ENCODE data around the gene PPP1CA. TPM values are rescaled to one million over a fixed set of nuclear protein-coding genes. Genes with fewer than 3 reads are reported as not detected.

PPP1CA gene
- total RNA-seq, 4 donors from 2014 or later = 15.9 to 180 (median 77.1) TPM

DNA sequence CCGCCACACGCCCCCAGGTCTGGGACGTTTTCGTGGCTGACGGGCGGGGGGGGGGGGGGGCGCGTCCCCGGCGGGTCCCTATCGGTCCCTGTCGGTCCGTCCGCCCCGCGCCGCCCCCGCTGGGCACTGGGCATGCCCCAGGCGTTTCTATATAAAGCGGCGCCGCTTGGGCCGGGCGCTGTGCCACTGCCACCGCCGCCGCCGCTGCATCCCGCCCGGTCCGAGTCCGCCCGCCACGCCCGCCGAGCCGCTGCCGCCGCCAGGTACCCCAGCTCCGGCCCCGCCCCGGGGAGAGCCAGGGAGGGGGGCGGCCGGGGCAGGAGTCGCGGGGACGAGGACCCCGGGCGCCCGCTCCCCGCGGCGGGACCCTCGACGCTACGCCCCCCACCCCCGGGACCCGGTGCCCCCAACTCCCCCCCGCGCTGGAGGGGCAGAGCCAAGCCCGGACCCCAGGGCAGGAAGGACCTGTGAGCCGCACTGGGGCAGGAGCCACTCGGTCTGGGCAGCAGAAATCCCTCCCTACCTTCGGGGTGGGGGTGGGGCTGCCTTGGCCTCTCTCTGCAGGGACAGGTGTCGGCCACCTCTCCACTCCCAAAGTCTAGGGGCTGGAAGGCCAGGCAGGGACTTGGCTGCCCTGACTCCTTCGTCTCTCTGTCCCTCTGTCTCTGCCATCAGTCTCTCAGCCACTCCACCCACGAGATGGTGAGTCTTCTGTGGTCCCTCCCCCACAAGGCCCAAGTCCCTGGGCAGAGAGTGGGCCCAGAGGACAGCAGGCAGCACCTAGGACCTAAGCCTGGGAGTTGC is 14.0 kb upstream of the PPP1CA start, which contains the start of gene CARNS1:
Gene CARNS1 (plus strand): TSS at position 178 of the 804 bp plus-strand sequence. CDS start 522 bp downstream, at position 700.
- Histone ChIP-seq H3K4me3 (peak within 1 kb of the TSS in 1 of 2 donors; percentile 12), H3K27me3 (no peaks in the 10 kb centered on the region), H3K4me1 (peaks cover 0 to 14% of the 10 kb centered on the region in 2 donors), H3K27ac (peak within 1 kb of the TSS in 1 of 2 donors; percentile 36), H3K36me3 (no peaks in the 10 kb centered on the region), H3K9me3 (no peaks in the 10 kb centered on the region)
- TF ChIP-seq POLR2A (IDR thresholded peaks at IDR 0.05) = no peak
- TF ChIP-seq, protein P1, sequence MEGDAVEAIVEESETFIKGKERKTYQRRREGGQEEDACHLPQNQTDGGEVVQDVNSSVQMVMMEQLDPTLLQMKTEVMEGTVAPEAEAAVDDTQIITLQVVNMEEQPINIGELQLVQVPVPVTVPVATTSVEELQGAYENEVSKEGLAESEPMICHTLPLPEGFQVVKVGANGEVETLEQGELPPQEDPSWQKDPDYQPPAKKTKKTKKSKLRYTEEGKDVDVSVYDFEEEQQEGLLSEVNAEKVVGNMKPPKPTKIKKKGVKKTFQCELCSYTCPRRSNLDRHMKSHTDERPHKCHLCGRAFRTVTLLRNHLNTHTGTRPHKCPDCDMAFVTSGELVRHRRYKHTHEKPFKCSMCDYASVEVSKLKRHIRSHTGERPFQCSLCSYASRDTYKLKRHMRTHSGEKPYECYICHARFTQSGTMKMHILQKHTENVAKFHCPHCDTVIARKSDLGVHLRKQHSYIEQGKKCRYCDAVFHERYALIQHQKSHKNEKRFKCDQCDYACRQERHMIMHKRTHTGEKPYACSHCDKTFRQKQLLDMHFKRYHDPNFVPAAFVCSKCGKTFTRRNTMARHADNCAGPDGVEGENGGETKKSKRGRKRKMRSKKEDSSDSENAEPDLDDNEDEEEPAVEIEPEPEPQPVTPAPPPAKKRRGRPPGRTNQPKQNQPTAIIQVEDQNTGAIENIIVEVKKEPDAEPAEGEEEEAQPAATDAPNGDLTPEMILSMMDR (IDR thresholded peaks at IDR 0.05) = no peak
- intact Hi-C loops (cut with DNase I; ENCODE audit: low total_unique reads) = no loop called here
- DNase-seq = no peak

DNA sequence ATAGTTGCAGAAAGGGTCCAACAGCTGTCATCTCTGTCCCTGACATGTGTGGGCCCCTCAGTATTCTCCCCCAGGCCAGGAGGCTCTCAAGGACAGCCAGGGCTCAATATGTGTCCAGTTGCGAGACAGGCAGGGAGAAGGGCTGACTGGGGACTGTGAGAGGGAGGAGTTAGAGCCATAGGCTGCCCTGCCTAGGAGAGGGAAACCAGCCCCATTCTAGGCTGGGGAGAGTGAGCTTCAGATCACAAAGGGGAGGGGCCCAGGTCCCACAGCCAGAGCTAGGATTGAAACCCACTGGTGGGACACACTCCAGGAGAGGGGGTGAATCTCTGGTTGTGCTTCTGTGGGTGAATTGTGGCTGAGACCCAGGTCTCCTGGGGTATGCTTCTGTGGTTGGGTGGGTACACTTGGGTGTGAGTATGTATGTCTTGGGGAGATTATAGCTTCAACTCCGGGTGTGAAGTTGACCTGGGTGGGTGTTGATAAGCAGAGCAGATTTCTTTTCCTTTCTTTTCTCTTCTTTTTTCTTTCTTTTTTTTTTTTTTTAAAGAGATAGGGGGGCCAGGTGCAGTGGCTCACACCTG is 11.7 kb upstream of the PPP1CA start:
- Histone ChIP-seq H3K27ac (no peak overlapping the region), H3K36me3 (no peaks in the 10 kb centered on the region), H3K27me3 (peaks cover 0 to 20% of the 10 kb centered on the region in 2 donors), H3K4me3 (no peak overlapping the region), H3K9me3 (no peaks in the 10 kb centered on the region), H3K4me1 (peaks cover 0 to 6% of the 10 kb centered on the region in 2 donors)
- no peak for TF ChIP-seq POLR2A (IDR thresholded peaks at IDR 0.05)
- TF ChIP-seq, protein P1 (IDR thresholded peaks at IDR 0.05) = no peak
- intact Hi-C loops (cut with DNase I; ENCODE audit: low total_unique reads) = no loop called here
- DNase-seq = no peak

GRCh38 chr11:67412495-67413179 is 11.0 kb upstream of the PPP1CA start:
- Histone ChIP-seq H3K27me3 (peaks cover 0 to 20% of the 10 kb centered on the region in 2 donors), H3K9me3 (no peaks in the 10 kb centered on the region), H3K4me3 (no peak overlapping the region), H3K27ac (no peak overlapping the region), H3K4me1 (peaks cover 0 to 6% of the 10 kb centered on the region in 2 donors), H3K36me3 (no peaks in the 10 kb centered on the region)
- TF ChIP-seq, protein P1 (IDR thresholded peaks at IDR 0.05) = no peak
- no peak for TF ChIP-seq POLR2A (IDR thresholded peaks at IDR 0.05)
- intact Hi-C loops (cut with DNase I; ENCODE audit: low total_unique reads) = no loop called here
- DNase-seq = no peak

- no peak for TF ChIP-seq POLR2A (IDR thresholded peaks at IDR 0.05)
- TF ChIP-seq, protein P1 (IDR thresholded peaks at IDR 0.05) = no peak
- intact Hi-C loops (cut with DNase I; ENCODE audit: low total_unique reads) = no loop called here
- Histone ChIP-seq H3K27me3 (peaks cover 0 to 20% of the 10 kb centered on the region in 2 donors), H3K4me1 (peaks cover 0 to 6% of the 10 kb centered on the region in 2 donors), H3K4me3 (no peak overlapping the region), H3K36me3 (no peaks in the 10 kb centered on the region), H3K9me3 (no peaks in the 10 kb centered on the region), H3K27ac (no peak overlapping the region)
- no peak for DNase-seq
These were observed 10.1 kb upstream of the PPP1CA start for GRCh38 chr11:67411785-67412152.
